ENCODE measurements around the gene PRCD. TPM values are rescaled to one million over a fixed set of nuclear protein-coding genes. Genes with fewer than 3 reads are reported as not detected.

PRCD gene
- total and polyA plus RNA-seq, 3 donors from 2014 or later = 3.2 to 4.6 (median 3.8) TPM

GRCh38 chr17:76549539-76549938 lies 9.7 kb downstream of the PRCD start:
- peaks cover 41% of the 10 kb centered on the region for H3K4me1 ChIP-seq
- no peaks in the 10 kb centered on the region for H3K9me3 ChIP-seq
- WGBS, 2 donors = 79 to 86% methylated on average over 7 of the region's 7 CpGs
- DNase-seq = no peak
- no peak for TF ChIP-seq CTCF (IDR thresholded peaks at IDR 0.05)
- no peak for TF ChIP-seq POLR2A (IDR thresholded peaks at IDR 0.05)
- no peak overlapping the region for H3K27ac ChIP-seq
- no peaks in the 10 kb centered on the region for H3K27me3 ChIP-seq
- no peak overlapping the region for H3K4me3 ChIP-seq
- H3K36me3 ChIP-seq (ENCODE audit: low read depth, missing control alignments) = no peaks in the 10 kb centered on the region
- intact Hi-C loops (cut with DNase I; ENCODE audit: low total_unique reads) = no loop called here

- no peak overlapping the region for H3K27ac ChIP-seq
- intact Hi-C loops (cut with DNase I; ENCODE audit: low total_unique reads) = no loop called here
- H3K4me1 ChIP-seq = peaks cover 27% of the 10 kb centered on the region
- 46 to 60% methylated on average over 15 of the region's 15 CpGs for WGBS, 2 donors
- H3K36me3 ChIP-seq (ENCODE audit: low read depth, missing control alignments) = no peaks in the 10 kb centered on the region
- H3K9me3 ChIP-seq = no peaks in the 10 kb centered on the region
- DNase-seq = no peak
- no peak overlapping the region for H3K4me3 ChIP-seq
- no peaks in the 10 kb centered on the region for H3K27me3 ChIP-seq
- TF ChIP-seq CTCF (IDR thresholded peaks at IDR 0.05) (no peak), POLR2A (IDR thresholded peaks at IDR 0.05) (no peak)
Observed at GRCh38 chr17:76550712-76551615, 11.1 kb downstream of the PRCD start.

GRCh38 chr17:76551685-76552084 lies 11.8 kb downstream of the PRCD start:
- Histone ChIP-seq H3K36me3 (ENCODE audit: low read depth, missing control alignments) (no peaks in the 10 kb centered on the region), H3K4me3 (no peak overlapping the region), H3K9me3 (no peaks in the 10 kb centered on the region), H3K27me3 (no peaks in the 10 kb centered on the region), H3K4me1 (peaks cover 19% of the 10 kb centered on the region), H3K27ac (no peak overlapping the region)
- WGBS, 2 donors = 94 to 97% methylated on average over 4 of the region's 4 CpGs
- no peak for DNase-seq
- TF ChIP-seq CTCF (IDR thresholded peaks at IDR 0.05) (no peak), POLR2A (IDR thresholded peaks at IDR 0.05) (no peak)
- intact Hi-C loops (cut with DNase I; ENCODE audit: low total_unique reads) = no loop called here

GRCh38 chr17:76553178-76553908 lies 13.5 kb downstream of the PRCD start:
- 83 to 91% methylated on average over 8 of the region's 8 CpGs for WGBS, 2 donors
- H3K27ac ChIP-seq = peak overlapping the region in 1 of 2 donors; percentile 33
- intact Hi-C loops (cut with DNase I; ENCODE audit: low total_unique reads) = no loop called here
- no peaks in the 10 kb centered on the region for H3K27me3 ChIP-seq
- TF ChIP-seq POLR2A (IDR thresholded peaks at IDR 0.05) = no peak
- no peak for TF ChIP-seq CTCF (IDR thresholded peaks at IDR 0.05)
- H3K4me1 ChIP-seq = peaks cover 13% of the 10 kb centered on the region
- H3K4me3 ChIP-seq = no peak overlapping the region
- H3K36me3 ChIP-seq (ENCODE audit: low read depth, missing control alignments) = no peaks in the 10 kb centered on the region
- DNase-seq = no peak
- no peaks in the 10 kb centered on the region for H3K9me3 ChIP-seq

Measured in testis (tissue), 3 donors.